Stimulated activated CD8-positive, alpha-beta memory T cell treated with anti-CD3 and anti-CD28 coated beads, Interleukin-15, amount 100 ng/mL, for 1 hour (primary cell): ENCODE data around the gene LBX2.
A peak's percentile ranks its signal among the peaks of the same experiment; 100 is the strongest.

ENCODE experiments used
- DNase-seq: peaks from one replicate; pipeline ENCODE4 v3.0.0-alpha.2; 2020; ENCODE audit warnings: low read depth

LBX2 gene

DNA sequence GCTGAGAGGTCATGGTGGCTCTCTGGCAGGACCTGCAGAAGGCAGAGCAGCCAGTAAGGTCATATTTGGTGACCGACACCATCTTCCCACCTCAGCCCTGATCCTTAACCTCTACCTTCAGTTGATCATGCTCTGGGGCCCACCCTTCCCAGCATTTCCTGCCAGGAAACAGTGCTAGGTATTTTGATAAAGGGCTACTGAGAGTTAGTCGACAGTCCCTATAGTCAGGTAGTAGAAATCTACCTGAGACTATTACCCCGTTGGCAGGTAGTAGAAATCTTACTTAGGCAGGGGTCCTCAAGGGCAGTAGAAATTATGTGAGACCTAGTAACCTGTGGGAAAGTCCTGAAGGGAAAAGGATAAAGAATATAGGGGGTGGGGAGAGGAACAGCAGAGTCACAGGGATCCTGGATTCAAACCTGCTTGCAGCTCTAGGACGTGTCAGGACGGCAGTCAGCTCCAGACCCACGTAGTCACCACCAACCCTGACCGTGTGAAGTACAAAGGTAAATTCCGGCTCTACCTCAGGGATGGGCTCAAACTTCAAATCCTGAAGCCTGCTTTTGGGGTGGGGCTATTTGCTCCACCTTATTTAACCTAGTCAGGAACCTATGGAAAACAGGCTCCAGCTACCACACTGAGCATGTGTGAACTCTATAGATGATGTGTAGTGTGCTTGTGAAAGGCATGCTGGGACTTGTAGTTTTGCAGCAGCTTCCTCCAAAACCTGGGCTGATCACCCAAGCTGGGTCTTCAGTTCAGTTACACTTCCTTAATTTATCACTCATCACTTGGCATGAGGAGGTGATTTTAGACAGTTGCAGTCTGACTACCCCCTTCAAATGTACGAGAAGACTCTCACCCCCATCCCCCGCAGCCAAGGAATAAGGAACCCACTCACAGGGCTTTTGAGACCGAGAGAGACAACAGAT lies 26.6 kb upstream of the LBX2 start, which contains the start of gene DQX1:
Gene DQX1 (minus strand): TSS at position 515 of the 932 bp plus-strand sequence. CDS start 502 bp downstream, at position 13.
- no peak for DNase-seq

DNA sequence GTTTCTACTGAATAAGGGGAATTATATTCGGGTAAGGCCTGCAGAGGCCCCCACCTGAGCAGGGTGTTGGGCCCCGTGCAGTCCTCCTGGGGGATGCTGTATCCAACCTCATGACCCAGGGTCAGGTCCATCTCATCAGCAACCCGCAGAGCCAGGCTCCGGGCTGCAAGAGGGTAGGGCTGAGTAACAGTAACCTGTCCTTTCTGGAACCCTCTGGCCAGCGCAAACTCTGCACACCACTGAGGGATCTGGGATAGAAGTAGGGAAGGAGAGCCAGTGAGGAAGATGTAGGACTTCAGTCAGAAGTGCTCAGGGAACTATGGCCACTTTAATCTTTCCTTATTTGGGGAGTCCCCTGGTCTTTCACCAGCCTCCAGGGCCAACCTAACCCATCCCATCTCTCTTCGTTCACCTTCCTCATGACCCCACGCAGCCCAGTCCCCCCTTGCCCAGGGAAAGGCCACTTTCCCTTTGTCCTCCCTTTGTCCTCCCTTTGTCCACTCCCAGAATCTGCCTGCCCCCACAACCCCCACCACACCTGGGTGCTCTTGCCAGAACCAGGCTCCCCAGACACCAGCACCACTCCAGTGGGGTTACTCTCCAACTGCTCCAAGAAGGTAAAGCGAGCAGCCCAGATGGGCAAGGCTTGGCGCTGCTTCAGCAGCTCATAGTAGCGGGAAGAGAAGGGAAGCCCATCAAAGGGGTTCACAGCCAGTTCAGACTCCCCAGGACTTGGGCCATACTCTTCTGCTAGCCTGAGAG lies 25.7 kb upstream of the LBX2 start:
- DNase-seq, result no peak

DNA sequence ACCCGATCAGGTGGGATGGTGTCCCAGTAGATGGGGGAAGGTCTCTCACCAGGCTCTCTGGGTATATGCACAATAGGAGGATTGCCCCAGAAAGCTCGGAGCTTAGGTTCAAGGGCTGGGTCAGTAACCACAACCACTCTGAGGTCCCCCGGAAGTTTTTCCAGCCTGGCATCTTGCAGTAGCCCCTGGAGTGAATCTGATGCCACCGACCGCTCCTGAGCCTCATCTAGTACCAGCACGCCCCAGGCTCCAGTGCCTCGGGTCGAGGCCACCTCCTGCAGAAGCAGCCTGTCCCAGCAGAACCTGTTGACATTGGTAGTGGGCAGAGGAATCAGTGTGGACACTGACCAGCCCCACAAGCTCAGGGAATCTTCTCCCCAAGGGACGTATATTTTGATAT lies 24.6 kb upstream of the LBX2 start:
- no peak for DNase-seq

DNA sequence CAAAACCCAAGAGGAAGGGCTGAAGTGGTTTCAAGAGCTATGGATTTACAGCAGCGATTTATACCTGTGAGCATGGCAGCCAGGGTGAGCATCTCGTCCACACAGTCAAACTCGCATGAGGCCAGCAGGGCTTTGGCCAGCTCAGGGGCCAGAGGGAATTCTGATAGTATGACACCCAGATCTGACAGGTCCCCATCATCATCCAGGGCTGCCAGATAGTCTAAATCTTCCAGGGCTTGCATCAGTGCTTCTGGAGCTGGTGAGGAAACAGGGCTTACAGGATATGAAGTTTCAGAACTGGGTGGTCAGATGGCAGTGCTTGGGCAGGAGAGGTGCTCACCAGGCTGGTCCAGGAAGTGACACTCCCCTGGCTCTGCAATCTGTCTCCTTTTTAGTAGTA lies 23.1 kb upstream of the LBX2 start:
- DNase-seq, result no peak

DNA sequence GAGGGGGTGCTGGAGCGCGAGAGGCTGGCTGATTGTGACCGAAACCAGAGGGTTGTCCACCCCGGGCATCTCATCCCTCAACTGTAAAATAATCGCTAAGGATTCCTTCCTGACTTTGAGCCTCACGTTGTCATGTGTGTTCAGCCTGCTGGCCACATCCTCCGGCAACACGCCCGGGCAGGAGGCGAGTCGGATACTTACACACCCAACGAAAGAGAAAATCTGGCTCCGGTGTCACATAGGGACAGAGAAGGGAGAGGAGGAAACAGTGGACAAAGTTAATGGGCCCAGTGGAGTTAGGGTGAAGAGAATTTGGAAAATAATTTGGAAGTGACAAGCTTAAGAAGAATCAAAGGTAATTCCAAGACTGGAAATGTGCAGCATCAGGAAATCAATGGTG lies 17.2 kb upstream of the LBX2 start:
- no peak for DNase-seq

DNA sequence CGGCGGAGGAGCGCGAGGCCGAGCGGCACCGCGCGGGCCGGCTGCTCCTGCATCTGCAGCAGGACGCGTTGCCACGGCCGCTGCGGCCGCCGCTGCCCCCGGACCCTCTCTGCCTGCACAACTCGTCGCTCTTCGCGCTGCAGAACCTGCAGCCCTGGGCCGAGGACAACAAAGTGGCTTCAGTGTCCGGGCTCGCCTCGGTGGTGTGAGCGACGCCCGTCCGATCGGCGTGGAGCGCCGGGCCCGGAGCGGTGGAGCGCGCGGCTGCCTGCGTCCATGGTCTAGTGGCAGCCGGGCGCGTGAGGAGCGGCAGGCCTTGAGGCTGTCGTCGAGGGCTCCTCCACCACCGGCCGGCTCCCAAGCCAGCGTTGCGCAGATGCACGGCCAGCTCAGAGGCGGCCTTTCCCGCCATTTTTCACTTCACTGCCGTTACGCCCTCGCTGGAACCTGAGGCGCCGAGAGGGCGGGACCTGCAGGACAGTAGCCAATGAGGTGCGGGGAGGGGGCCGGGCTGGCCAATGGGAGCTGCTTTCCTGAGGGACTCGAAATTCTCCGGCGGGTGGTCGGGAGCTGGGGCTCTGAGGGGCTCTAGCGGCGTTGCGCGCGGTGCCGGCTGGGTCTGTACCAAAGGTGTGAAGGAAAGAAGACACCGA lies 16.7 kb upstream of the LBX2 start:
- peak; percentile 52 for DNase-seq

DNA sequence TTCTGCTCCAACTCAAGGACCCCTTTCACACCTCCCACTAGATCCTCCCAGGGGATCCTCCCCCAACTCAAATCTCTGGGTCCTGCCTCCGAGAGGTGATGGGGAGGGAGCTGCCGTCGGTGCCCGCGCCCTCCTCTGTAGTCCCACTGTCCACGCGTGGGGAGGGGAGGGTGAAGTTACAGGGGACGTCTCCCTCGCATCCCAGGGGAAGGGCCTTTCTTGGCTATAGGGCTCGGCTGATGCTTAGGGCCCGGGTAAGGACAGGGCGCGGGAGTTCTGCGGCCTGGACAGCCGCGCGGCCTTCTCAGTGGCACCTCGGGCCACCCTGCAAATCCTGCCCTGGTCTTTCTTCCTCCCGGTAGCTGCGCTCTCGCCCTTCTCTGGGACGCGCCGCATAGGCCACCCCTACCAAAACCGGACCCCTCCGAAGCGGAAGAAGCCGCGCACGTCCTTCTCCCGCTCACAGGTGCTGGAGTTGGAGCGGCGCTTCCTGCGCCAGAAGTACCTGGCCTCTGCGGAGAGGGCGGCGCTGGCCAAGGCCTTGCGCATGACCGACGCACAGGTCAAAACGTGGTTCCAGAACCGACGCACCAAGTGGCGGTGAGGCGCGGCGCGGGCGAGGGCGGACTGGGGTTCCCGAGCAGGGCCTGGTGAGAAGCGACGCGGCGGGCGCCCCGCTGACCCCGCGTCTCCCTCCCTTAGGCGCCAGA lies 16.0 kb upstream of the LBX2 start:
- no peak for DNase-seq

DNA sequence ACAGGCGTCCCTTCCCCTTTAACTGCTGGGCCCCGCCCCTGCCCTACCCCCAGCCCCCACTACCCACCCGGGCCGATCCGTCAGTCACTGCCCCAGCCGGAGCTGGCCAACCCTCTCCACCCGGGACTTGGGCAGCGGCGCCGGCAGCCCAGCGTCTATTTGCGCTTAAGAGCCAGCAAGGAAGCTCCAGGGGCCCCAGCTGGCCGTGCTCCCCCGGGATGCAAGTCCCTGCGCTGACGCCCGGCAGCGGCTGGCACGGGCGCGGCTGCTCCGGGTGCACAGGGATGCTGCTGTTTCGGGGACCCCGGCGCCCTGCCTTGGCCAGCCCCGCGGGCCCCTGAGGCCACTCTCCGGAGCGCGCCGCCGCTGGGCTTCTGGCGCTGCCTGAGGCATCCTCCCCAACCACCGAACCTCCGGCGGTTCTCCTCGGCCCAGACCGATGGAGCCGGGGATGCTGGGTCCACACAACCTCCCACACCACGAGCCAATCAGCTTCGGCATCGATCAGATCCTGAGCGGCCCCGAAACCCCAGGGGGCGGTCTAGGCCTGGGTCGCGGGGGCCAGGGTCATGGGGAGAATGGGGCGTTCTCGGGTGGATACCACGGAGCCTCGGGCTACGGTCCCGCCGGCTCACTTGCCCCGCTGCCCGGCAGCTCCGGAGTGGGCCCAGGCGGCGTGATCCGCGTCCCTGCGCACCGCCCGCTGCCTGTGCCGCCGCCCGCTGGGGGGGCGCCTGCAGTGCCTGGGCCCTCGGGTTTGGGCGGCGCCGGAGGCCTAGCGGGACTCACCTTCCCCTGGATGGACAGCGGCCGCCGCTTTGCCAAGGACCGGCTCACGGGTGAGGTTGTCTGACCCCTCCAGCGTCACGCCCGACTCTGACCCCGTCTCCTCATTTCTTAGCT lies 15.2 kb upstream of the LBX2 start, which contains the start of gene TLX2:
Gene TLX2 (plus strand): TSS at position 83 of the 903 bp plus-strand sequence. CDS start 357 bp downstream, at position 440.
- DNase-seq, result no peak

DNA sequence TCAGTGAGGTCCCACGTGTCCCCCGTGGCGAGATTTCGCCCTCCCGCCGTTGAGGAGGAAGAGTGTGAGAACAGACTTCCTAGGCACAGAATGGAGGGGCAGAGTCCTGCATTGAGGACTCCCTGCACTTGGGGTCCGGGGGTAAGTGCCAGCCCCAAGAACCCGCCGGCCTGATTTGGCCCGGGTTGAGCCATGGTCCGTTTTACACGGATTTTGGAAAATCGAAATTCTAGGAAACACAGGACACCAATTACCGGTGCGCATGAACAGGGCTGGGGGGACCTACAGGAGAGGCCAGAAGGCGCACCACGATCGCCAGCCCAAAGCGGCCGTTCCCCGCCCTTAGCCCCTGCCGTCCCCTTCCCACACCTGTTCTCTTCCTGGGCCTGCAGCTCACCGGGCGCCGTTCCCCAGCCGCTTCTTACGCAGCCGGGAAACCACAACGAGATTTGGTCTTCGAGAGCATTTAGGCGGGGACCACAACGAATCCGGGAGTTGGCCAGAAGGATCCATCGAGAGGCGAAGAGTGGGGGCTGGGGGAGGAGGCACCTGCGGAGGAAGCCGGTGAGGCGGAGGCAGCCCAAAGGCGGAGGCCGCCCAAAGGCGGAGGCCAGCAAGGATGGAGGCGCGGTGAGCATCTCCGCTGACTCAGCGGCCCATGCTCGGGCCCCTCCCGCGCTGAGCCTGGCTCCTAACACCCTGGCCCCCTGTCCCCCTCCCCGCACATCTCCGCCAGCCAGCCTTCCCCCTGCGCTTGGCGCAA lies 14.4 kb upstream of the LBX2 start:
- DNase-seq, result no peak

DNA sequence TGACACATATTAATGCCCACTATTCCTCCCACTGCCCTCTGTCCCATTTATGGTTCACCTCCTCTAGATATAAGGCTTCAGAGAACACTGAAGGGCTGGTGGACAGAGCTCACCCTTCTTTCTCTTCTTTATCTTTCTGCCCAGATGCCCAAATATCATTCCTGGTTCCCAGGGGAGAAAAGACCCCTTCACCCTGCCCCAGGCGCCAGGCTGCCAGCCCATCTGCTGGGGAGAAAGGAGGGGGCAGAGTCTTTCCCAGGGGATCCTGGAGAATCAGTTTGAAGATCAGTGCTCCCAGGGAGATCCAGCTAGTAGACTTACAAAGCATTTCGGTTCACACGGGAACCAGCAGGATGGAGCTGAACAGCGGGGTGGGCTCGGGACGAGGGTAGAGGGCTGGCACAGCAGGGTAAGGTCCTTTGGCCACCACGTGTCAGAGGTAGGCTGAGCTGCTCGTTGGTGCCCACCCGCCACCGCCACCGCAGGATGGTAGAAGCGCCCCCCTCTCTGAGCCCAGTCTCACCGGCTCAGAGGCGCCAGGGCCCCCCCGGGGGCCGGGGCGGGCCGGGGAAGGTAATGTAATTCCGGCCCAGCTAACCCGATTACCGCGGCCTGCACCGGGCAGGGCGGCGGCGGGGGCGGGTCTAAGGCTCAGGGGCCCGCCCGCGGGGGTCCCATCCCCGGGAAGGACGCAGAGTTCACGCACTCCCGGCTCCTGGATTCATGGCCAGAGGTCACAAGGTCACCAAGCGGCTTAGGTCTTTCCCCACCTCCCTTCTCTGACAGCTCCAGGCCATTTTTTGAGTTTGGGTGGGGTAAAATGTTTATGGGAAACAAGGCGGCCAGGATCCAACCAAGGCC lies 13.6 kb upstream of the LBX2 start:
- DNase-seq, result no peak

DNA sequence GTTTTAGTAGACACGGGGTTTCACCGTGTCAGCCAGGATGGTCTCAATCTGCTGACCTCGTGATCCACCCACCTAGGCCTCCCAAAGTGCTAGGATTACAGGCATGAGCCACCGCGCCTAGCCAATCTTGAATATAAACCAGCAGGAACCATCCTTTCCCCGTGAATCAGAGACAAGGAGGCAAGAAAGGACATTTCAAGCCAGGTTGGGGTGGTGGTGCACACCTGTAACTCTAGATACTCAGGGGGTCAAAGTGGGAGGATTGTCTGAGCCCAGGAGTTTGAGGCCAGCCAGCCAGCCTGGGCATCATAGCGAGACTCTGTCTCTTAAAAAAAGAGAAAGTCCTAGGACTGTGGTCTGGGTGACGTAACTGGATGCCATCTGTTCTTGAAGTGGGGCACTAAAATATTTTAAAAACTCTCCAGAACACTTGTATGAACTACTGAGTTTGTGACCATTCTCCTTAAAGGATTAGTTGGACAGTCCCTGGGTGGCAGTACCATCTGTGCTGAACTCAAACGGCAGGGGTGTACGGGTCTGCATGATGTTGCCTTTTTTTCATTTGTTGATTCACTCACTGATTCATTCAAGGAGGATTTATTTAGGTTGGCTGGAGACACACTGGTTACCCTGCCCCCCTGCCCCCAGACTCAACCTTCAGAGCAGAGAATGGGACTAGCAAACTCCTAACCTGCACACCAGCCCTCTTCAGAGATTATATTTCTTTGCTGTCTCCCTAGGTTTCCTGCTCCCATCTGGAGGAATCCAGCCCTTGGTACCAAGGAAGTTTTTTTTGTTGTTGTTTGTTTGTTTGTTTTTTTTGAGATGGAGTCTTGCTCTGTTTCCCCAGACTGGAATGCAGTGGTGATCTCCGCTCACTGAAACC lies 11.9 kb upstream of the LBX2 start:
- no peak for DNase-seq

DNA sequence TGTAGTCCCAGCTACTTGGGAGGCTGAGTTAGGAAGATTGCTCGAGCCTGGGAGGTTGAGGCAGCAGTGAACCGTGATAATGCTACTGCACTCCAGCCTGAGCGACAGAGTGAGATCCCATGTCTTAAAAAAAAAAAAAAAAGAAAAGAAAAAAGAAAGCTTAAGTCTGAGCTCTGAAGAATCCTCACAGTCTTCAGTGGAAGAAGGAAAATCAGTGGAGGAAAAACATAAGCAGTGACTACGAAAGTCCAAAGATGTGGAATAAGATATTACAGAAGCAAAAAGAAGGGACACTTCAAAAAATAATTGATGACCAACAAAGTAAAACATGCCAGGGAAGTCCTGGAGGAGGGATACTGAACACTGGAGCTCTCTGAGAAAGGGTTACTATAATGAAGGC lies 10.9 kb upstream of the LBX2 start:
- DNase-seq, result no peak

DNA sequence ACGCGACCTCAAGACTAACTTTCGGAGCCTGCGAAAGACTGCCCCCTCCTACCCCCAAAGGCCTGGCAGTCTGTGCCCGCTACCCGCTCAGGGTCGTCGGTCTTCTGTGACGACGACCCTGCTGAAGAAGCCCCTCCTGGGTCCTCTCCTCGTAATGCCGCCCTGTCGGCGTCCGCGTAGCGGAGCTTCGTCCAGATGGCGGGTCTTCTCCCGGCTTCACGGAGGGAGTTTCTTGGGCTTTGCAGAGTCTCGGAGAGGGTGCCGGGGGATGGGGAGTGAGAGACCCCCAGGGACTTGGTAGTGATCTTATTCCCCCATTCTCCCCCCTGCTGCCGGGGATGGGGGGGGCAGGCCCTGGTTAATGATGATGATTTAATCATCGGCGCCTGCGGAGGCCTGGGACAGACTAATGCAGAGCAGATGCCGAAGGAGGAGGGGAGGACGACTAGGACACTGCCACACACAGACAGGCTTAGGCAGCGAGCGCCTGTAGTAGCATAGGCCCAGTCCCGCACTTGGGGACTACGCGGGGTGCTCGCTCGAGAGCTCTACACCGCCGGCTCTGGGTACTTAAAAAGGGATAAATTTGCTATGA lies 8.6 kb upstream of the LBX2 start:
- no peak for DNase-seq

DNA sequence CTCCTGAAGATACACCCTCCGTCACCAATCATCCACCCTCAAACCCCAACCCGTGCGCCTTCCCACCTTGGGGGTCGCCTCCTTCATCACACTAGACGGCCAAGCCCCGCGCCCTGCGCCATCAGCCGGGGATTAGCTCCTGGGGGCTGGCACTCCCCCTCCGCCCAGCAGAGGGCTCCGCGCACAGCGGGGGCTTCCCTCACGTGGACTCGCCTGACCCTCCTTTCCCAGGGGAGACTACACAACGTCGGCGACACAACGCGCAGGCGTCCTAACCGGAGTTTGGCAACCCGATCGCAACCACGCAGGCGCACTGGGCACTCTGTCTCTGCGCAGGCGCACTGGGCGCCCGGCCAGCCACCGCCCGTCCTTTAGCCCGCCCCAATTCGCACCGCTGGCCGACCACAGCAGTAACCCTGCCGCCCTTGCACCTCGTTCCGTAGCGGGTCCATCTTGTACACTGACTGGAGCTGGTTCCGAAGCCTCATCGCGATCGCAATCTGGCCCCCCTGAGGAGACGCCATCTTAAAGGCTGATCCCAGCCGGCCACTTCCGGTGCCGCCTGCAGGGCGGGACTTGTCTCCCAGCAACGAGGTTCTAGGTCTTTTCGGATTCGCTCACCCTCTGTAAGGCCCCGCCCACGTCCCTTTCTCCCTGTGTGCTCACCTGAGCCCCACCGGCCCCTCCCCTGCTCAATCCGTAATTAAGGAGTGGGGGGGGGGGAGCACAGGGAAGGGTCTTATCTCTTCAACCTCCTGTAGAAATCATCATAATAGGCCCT lies 7.9 kb upstream of the LBX2 start, which contains the start of gene PCGF1:
Gene PCGF1 (minus strand): TSS at position 551 of the 781 bp plus-strand sequence. CDS start 27 bp downstream, at position 524.
- DNase-seq, result peak; percentile 99

DNA sequence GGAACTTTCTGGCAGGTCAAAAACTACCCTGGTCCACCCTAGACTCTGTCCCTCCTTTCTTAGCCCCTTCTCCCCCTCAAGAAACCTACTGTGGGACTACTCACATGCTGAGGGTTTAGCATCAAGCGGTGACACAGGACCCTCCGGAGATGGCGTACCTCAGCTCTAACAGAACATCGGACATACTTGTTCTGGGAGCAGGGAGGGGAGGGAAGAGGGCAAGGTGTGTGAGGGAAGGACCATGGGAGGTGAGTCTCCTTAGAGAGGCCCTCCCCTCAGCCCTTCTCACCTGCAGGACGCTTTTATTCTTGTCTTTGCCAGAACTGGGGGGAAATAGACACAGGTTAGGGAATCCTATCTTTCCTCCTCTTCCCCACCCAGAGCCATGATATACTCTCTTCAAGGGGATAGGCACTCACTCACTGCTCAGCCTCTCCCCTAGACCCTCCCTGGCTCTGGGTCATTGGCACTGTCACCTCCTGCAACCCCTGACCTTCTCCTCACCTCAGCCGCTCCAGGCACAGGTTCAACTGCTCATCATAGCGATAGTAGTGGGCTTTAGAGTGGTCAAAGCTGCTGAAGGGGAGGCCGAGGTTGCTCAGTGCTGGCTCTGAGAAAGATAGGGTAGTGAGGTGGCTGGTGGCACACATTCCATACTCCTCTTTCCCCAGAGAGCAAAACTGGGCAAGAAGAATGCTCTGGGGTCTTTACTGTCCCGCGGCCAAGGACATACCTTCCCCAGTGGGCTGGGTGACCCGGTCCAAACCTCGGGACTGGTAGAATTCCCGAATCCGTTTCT lies 6.2 kb upstream of the LBX2 start:
- DNase-seq, result no peak

DNA sequence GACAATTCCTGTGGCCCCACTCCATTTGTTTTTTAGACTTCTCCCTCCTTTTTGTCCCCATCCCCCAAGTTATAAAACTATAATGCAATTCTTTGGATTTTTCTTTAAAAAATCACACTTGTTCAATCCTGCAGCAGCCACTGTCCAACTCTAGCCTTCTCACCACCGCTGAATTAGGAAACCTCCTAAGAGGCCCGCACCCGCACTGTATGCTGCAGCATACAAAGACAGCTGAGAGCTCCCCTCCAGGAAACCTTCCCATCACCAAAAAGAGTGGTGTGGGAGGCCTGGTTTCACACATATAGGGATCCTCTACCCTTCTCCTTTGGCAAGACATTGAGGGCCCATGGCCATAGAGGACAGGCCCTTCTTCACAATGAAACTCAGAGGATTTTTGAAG lies 5.2 kb upstream of the LBX2 start:
- DNase-seq, result no peak
